ENCODE measurements around the gene TTYH1.

DNA sequence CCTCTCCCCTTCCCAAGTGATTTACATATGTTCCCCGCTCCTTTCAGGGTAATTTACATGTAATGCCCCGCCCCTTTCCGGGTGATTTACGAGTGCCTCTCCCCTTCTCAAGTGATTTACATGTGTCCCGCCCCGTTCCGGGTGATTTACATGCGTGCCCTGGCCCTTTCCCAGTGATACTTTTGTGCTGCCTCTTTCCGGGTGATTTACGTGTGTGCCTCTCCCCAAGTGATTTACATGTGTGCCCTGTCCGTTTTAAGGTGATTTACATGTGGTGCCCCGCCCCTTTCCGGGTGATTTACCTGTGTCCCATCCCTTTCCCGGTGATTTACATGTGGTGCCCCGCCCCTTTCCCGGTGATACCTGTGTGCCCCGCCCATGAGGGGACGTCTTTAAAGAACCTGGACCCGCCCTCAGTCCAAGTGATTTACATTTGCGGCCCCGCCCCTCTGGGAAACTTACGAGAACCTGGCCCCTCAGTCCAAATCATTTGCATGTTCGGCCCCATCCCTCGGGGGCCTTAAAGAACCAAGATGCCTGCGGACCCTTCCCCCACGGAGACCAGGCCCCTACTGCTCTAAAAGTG is 48.9 kb downstream of the TTYH1 start:
- TF ChIP-seq RARB (CRISPR knock-in tag; IDR thresholded peaks at IDR 0.05) (no peak), CBX8 (IDR thresholded peaks at IDR 0.05) (no peak), ZFP36 (IDR thresholded peaks at IDR 0.05; ENCODE audit: borderline replicate concordance, partially characterized antibody) (no peak), RFX5 (IDR thresholded peaks at IDR 0.05) (no peak), ELK1 (IDR thresholded peaks at IDR 0.05; ENCODE audit: low read depth, low read length) (no peak), POLR2A (IDR thresholded peaks at IDR 0.05; ENCODE audit: low read length) (no peak), RNF2 (IDR thresholded peaks at IDR 0.05; ENCODE audit: borderline replicate concordance, low read depth) (no peak), MAZ (IDR thresholded peaks at IDR 0.05; ENCODE audit: borderline replicate concordance, low read depth, low read length) (0 out of 2 replicates have a peak, but pooled peaks have one; percentile 15)
- TF ChIP-seq, protein P1, sequence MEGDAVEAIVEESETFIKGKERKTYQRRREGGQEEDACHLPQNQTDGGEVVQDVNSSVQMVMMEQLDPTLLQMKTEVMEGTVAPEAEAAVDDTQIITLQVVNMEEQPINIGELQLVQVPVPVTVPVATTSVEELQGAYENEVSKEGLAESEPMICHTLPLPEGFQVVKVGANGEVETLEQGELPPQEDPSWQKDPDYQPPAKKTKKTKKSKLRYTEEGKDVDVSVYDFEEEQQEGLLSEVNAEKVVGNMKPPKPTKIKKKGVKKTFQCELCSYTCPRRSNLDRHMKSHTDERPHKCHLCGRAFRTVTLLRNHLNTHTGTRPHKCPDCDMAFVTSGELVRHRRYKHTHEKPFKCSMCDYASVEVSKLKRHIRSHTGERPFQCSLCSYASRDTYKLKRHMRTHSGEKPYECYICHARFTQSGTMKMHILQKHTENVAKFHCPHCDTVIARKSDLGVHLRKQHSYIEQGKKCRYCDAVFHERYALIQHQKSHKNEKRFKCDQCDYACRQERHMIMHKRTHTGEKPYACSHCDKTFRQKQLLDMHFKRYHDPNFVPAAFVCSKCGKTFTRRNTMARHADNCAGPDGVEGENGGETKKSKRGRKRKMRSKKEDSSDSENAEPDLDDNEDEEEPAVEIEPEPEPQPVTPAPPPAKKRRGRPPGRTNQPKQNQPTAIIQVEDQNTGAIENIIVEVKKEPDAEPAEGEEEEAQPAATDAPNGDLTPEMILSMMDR (IDR thresholded peaks at IDR 0.05): no peak
- TF ChIP-seq, protein P2, sequence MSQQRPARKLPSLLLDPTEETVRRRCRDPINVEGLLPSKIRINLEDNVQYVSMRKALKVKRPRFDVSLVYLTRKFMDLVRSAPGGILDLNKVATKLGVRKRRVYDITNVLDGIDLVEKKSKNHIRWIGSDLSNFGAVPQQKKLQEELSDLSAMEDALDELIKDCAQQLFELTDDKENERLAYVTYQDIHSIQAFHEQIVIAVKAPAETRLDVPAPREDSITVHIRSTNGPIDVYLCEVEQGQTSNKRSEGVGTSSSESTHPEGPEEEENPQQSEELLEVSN (IDR thresholded peaks at IDR 0.05; ENCODE audit: borderline replicate concordance, low read depth): no peak
